Measurements from ENCODE around the gene DZANK1.

Gene DZANK1

DNA sequence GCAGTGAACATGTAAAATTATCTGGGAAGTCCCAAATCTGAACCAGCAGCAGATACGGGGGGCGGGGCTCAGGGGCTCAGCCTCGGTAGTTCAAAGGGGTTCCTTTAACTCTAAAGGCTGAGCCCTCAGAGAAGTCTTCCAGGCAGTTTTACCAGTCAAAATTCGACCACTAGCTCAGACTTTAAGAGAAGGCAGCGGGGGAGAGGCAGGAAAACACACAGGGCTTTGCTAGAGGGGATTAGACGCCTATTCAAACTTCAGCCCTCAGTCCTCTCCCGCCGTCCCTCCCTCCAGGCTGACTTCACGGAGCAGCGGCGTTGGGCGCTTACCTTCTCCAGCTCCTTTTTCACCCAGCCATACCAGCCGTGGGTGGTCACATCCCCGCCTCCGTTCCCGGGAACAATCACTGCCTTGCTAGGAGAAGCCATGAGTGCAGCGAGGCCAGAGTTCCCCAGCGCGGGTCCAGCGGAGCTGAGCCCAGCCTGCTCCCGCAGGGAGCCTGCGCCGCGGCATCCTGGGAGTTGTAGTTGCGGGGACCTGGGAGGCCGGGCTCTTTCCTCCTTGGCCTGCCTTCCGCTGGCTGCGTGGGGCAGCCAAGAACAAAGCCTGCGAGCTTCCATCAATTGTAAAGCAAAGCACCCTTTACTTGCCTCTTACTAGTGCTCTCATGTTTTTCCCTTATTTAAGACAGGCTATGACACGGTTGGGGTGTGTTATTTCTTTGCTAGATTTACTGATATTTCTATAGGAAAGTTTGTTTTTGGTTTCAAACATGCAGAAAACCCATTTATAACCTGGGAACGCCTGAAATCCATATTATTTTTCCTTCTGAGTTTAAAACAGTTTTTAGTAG is 30.1 kb upstream of the DZANK1 start, which contains the start of gene RBBP9:
Gene RBBP9 (minus strand): TSS at position 486 of the 853 bp plus-strand sequence. CDS start 58 bp downstream, at position 428.
- Histone ChIP-seq H3K9me3 (ENCODE audit: insufficient read depth, low read depth, low read length) (no peaks in the 10 kb centered on the region), H3K36me3 (ENCODE audit: insufficient read depth, low read length) (peaks cover 19% of the 10 kb centered on the region), H3K27me3 (ENCODE audit: insufficient read depth, low read length) (no peaks in the 10 kb centered on the region), H3K4me3 (ENCODE audit: low read length) (peak within 1 kb of the TSS; percentile 78), H3K9ac (ENCODE audit: low read depth, low read length) (peak within 1 kb of the TSS; percentile 80), H3K27ac (ENCODE audit: low read depth, low read length) (peak within 1 kb of the TSS; percentile 23; the same call in 1 of the 2 replicates), H3K4me1 (ENCODE audit: insufficient read depth, low read length) (peaks cover 14% of the 10 kb centered on the region; the same call in 1 of the 2 replicates)
- WGBS, result under 1% methylated on average over 30 of the region's 31 CpGs

DNA sequence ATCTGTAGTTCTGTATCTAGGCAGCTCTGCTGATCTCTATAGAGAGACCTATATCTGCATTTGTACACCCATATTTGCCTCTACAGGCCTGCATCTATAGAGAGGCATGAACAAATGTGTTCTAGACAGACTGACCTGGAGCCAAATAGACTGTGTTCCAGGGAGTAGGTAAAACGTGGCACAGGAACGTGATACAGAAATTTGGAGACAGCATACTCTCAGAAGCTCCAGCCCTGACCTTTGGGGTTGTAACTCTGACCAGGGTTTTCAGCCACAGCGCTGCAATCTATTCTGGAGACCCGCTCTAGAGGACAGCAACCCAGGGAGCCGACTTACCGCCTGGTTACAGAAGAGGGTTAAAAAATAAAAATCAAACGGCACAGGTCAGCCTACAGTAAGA is 29.2 kb upstream of the DZANK1 start:
- 44% methylated on average over 7 of the region's 7 CpGs for WGBS
- Histone ChIP-seq H3K9ac (ENCODE audit: low read depth, low read length) (peak overlapping the region; percentile 80; the same call in 1 of the 2 replicates), H3K27me3 (ENCODE audit: insufficient read depth, low read length) (no peaks in the 10 kb centered on the region), H3K9me3 (ENCODE audit: insufficient read depth, low read depth, low read length) (no peaks in the 10 kb centered on the region), H3K4me1 (ENCODE audit: insufficient read depth, low read length) (peaks cover 14% of the 10 kb centered on the region; the same call in 1 of the 2 replicates), H3K4me3 (ENCODE audit: low read length) (peak overlapping the region; percentile 78), H3K36me3 (ENCODE audit: insufficient read depth, low read length) (peaks cover 25% of the 10 kb centered on the region), H3K27ac (ENCODE audit: low read depth, low read length) (no peak overlapping the region)

DNA sequence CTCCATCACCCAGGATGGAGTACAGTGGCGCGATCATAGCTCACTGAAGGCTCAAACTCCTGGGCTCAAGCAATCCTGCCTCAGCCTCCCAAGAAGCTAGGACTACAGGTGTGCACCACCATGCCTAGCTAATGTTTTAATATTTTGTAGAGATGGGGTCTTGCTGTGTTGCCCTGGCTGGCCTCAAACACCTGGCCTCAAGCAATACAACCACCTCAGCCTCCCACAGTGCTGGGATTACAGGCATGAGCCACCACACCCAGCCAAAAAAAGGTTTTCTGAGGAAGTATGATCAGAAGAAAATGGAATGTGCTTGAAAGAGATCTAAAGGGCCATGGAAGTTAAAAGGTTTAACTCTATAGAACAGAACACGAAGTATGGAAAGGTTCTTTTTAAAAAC is 21.5 kb upstream of the DZANK1 start:
- Histone ChIP-seq H3K4me1 (ENCODE audit: insufficient read depth, low read length) (no peaks in the 10 kb centered on the region), H3K9ac (ENCODE audit: low read depth, low read length) (no peak overlapping the region), H3K9me3 (ENCODE audit: insufficient read depth, low read depth, low read length) (no peaks in the 10 kb centered on the region), H3K36me3 (ENCODE audit: insufficient read depth, low read length) (peaks cover 75% of the 10 kb centered on the region), H3K4me3 (ENCODE audit: low read length) (no peak overlapping the region), H3K27me3 (ENCODE audit: insufficient read depth, low read length) (no peaks in the 10 kb centered on the region), H3K27ac (ENCODE audit: low read depth, low read length) (no peak overlapping the region)
- 97% methylated on average over 3 of the region's 3 CpGs for WGBS

DNA sequence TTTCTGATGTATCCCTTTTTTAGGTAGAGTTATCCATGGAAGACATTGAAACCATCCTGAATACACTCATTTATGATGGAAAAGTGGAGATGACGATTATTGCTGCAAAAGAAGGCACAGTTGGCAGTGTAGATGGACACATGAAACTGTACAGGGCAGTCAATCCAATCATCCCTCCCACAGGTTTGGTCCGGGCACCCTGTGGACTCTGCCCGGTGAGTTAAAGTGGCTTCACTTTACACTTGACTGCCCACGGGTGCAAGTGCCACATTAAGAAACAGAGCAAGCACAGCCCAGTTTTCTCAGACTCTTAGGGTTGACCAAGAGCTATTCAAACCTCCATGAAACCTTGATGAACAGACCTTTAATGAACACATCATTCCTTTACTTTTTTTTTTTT is 14.8 kb upstream of the DZANK1 start:
- H3K9ac ChIP-seq (ENCODE audit: low read depth, low read length), result no peak overlapping the region
- H3K36me3 ChIP-seq (ENCODE audit: insufficient read depth, low read length), result peaks cover 88% of the 10 kb centered on the region
- H3K9me3 ChIP-seq (ENCODE audit: insufficient read depth, low read depth, low read length), result no peaks in the 10 kb centered on the region
- no peak overlapping the region for H3K27ac ChIP-seq (ENCODE audit: low read depth, low read length)
- 97% methylated on average over 4 of the region's 4 CpGs for WGBS
- no peaks in the 10 kb centered on the region for H3K4me1 ChIP-seq (ENCODE audit: insufficient read depth, low read length)
- H3K4me3 ChIP-seq (ENCODE audit: low read length), result no peak overlapping the region
- H3K27me3 ChIP-seq (ENCODE audit: insufficient read depth, low read length), result no peaks in the 10 kb centered on the region

DNA sequence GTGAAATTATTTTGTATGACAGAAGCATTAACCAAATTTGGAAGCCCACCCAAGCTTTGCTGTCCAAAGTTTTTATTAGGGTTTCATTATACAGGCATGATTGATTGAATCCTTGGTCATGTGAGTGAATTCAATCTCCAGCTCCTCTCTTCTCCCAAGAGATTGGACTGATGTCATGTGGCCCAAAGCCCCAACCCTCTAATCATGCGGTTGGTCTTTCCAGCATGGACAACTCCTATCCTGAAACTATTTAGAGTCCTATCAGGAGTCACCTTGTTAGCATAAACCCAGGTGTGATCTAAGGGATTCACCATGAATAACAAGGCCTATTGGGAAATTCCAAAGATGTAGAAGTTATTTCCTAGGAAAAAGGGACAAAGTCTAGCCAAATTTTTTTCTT is 11.0 kb upstream of the DZANK1 start:
- Histone ChIP-seq H3K27me3 (ENCODE audit: insufficient read depth, low read length) (no peaks in the 10 kb centered on the region), H3K36me3 (ENCODE audit: insufficient read depth, low read length) (peaks cover 93% of the 10 kb centered on the region), H3K4me1 (ENCODE audit: insufficient read depth, low read length) (no peaks in the 10 kb centered on the region), H3K4me3 (ENCODE audit: low read length) (no peak overlapping the region), H3K9ac (ENCODE audit: low read depth, low read length) (no peak overlapping the region), H3K27ac (ENCODE audit: low read depth, low read length) (no peak overlapping the region), H3K9me3 (ENCODE audit: insufficient read depth, low read depth, low read length) (no peaks in the 10 kb centered on the region)
- WGBS, result 82% methylated on average over 1 of the region's 1 CpG

DNA sequence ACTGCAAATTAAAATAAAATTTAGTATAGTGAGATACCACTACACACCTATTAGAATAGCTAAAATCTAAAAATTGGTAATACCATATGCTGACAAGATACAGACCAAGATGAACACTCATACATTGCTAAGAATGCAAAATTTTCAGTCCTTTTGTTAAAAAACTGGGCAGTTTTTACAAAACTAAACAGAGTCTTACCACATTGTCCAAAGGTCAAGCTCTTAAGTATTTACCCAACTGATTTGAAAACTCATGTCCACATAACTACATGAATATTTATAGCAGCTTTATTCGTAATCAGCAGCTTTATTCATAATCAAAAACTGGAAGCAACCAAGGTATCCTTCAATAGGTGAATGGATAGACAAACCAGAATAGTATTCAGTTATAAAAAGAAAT is 10.4 kb upstream of the DZANK1 start:
- Histone ChIP-seq H3K27ac (ENCODE audit: low read depth, low read length) (no peak overlapping the region), H3K9me3 (ENCODE audit: insufficient read depth, low read depth, low read length) (no peaks in the 10 kb centered on the region), H3K9ac (ENCODE audit: low read depth, low read length) (no peak overlapping the region), H3K4me3 (ENCODE audit: low read length) (no peak overlapping the region), H3K36me3 (ENCODE audit: insufficient read depth, low read length) (peaks cover 92% of the 10 kb centered on the region), H3K27me3 (ENCODE audit: insufficient read depth, low read length) (no peaks in the 10 kb centered on the region), H3K4me1 (ENCODE audit: insufficient read depth, low read length) (no peaks in the 10 kb centered on the region)
- 83% methylated on average over 1 of the region's 1 CpG for WGBS

DNA sequence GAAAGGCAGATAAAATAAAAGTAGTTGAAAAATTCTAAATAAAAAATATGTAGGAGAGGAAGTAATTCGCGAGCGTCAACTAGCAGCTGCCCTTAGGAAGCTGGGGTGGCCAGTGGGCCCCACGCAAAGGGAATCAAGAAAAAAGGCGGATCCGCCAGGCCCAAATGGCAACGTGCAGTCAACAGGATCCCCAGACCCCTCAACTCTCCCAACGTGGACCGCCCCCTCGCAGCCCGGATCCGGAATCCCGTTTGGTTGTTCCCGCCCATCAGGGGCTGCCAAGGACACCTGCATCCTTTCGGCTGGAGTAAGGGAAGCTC is 296 bp downstream of the DZANK1 start:
- under 1% methylated on average over 15 of the region's 15 CpGs for WGBS
- H3K9ac ChIP-seq (ENCODE audit: low read depth, low read length), result peak overlapping the region; percentile 68
- H3K36me3 ChIP-seq (ENCODE audit: insufficient read depth, low read length), result peaks cover 28% of the 10 kb centered on the region
- H3K4me3 ChIP-seq (ENCODE audit: low read length), result peak overlapping the region; percentile 96
- no peaks in the 10 kb centered on the region for H3K27me3 ChIP-seq (ENCODE audit: insufficient read depth, low read length)
- no peaks in the 10 kb centered on the region for H3K9me3 ChIP-seq (ENCODE audit: insufficient read depth, low read depth, low read length)
- peak overlapping the region; percentile 43 for H3K27ac ChIP-seq (ENCODE audit: low read depth, low read length)
- peaks cover 6% of the 10 kb centered on the region; the same call in 1 of the 2 replicates for H3K4me1 ChIP-seq (ENCODE audit: insufficient read depth, low read length)

DNA sequence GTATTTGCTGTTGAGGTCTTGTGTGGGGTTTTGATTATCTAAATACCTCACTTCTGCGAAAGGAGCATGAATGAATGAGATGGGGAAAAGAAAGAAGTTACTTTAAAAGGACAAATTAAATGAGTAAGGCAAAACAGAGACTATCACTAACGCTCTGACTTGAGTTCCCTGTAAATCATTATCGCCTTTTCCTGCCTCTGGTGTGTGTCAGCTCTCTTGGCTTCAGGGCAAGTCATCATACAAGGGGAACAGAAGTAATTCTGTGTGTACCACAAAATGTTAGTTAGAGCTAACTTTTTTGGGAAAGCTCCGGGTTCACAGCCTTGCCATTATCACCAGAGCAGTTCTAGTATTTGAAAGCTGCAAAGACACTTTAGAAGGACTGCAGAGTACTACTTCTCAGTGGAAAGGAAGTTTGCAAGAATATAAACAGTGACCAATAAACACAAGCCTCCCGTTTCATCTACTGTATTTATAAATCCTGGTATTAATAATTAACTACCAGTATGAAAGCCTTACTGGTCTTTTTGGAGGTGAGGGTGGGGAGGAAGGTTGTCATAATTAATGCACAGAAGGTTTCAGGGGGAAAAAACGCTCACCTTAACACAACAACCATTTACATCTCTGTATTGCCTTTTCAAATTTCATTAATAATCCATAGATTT is 1.2 kb downstream of the DZANK1 start:
- H3K36me3 ChIP-seq (ENCODE audit: insufficient read depth, low read length), result peaks cover 20% of the 10 kb centered on the region
- peak overlapping the region; percentile 68; the same call in 1 of the 2 replicates for H3K9ac ChIP-seq (ENCODE audit: low read depth, low read length)
- no peak overlapping the region for H3K27ac ChIP-seq (ENCODE audit: low read depth, low read length)
- no peaks in the 10 kb centered on the region for H3K27me3 ChIP-seq (ENCODE audit: insufficient read depth, low read length)
- no peaks in the 10 kb centered on the region for H3K9me3 ChIP-seq (ENCODE audit: insufficient read depth, low read depth, low read length)
- H3K4me3 ChIP-seq (ENCODE audit: low read length), result peak overlapping the region; percentile 96
- peaks cover 6% of the 10 kb centered on the region; the same call in 1 of the 2 replicates for H3K4me1 ChIP-seq (ENCODE audit: insufficient read depth, low read length)
- WGBS, result 90% methylated on average over 5 of the region's 6 CpGs

DNA sequence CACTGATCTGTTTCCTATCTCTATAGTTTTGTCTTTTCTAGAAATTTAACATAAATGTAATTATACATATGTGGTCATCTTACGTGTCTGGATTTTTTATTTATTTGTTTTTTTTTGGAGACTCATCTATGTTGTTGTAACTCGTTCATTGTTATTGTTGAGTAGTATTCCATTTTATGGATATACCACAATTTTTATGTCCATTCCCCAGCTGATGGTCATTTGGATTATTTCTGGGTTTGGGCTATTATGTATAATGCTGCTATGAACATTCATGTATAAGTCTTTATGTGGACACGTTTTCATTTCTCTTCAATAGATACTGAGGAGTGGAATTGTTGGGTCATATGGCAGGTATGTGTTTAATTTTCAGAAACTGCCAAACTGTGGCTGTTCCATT is 10.2 kb downstream of the DZANK1 start:
- Histone ChIP-seq H3K36me3 (ENCODE audit: insufficient read depth, low read length) (no peaks in the 10 kb centered on the region), H3K9ac (ENCODE audit: low read depth, low read length) (no peak overlapping the region), H3K27me3 (ENCODE audit: insufficient read depth, low read length) (no peaks in the 10 kb centered on the region), H3K27ac (ENCODE audit: low read depth, low read length) (no peak overlapping the region), H3K4me3 (ENCODE audit: low read length) (no peak overlapping the region), H3K9me3 (ENCODE audit: insufficient read depth, low read depth, low read length) (peaks cover 5% of the 10 kb centered on the region; the same call in 1 of the 2 replicates), H3K4me1 (ENCODE audit: insufficient read depth, low read length) (no peaks in the 10 kb centered on the region)
- WGBS, result 93% methylated on average over 1 of the region's 3 CpGs

DNA sequence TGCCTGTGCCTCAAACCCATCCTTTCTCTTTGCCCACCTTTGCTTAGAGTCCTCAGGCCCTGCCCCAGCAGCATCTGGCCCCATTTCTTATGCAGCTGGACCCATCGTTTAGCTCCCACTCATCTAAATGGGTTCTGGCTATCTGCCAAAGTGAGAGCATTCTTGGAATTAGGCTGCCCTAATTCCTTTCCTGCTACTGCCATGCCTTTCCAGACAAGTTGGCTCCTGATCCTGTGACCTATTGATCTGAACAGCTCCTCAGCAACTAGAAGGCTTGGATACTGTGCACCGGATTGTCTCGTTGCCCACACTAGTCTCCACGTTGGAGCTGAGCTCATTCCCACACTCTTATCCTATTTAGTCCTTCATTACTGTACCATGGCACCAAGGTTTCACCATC is 22.9 kb downstream of the DZANK1 start:
- H3K36me3 ChIP-seq (ENCODE audit: insufficient read depth, low read length), result no peaks in the 10 kb centered on the region
- H3K4me3 ChIP-seq (ENCODE audit: low read length), result no peak overlapping the region
- H3K27me3 ChIP-seq (ENCODE audit: insufficient read depth, low read length), result no peaks in the 10 kb centered on the region
- no peaks in the 10 kb centered on the region for H3K9me3 ChIP-seq (ENCODE audit: insufficient read depth, low read depth, low read length)
- WGBS, result 88% methylated on average over 4 of the region's 4 CpGs
- H3K4me1 ChIP-seq (ENCODE audit: insufficient read depth, low read length), result no peaks in the 10 kb centered on the region
- no peak overlapping the region for H3K27ac ChIP-seq (ENCODE audit: low read depth, low read length)
- H3K9ac ChIP-seq (ENCODE audit: low read depth, low read length), result no peak overlapping the region

DNA sequence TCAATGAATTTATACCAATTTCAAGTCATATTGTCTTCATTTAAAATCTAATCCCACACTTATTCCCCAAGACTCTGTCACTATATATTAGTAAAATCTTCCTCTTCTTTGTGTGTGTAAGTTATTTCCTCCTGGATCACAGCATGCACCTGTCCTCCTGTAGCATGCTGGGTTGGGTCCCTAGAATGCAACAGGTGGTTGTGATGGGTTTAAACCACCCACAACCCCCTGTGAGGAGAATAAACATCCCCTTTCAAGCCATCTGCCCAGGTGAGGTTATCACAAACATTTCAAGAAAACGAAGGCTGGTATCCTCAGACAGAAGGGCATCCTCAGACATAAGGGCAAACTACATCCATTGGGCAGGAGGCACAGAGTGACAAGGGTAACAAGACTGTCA is 26.4 kb downstream of the DZANK1 start:
- Histone ChIP-seq H3K9ac (ENCODE audit: low read depth, low read length) (no peak overlapping the region), H3K4me3 (ENCODE audit: low read length) (no peak overlapping the region), H3K36me3 (ENCODE audit: insufficient read depth, low read length) (no peaks in the 10 kb centered on the region), H3K27me3 (ENCODE audit: insufficient read depth, low read length) (no peaks in the 10 kb centered on the region), H3K4me1 (ENCODE audit: insufficient read depth, low read length) (no peaks in the 10 kb centered on the region), H3K27ac (ENCODE audit: low read depth, low read length) (no peak overlapping the region), H3K9me3 (ENCODE audit: insufficient read depth, low read depth, low read length) (no peaks in the 10 kb centered on the region)
- WGBS, result 0% methylated on average over 1 of the region's 1 CpG
